ENCODE data around the gene UQCRH.

- TF ChIP-seq ELF4 (CRISPR knock-in tag; IDR thresholded peaks at IDR 0.05; ENCODE audit: borderline replicate concordance): no peak
- TF ChIP-seq SNAPC5 (CRISPR knock-in tag; IDR thresholded peaks at IDR 0.05; ENCODE audit: borderline replicate concordance): no peak
- no peak for TF ChIP-seq ARHGAP35 (CRISPR knock-in tag; IDR thresholded peaks at IDR 0.05; ENCODE audit: borderline replicate concordance)
Measured at GRCh38 chr1:46343705-46344104, 40.2 kb downstream of the UQCRH start.

All from HepG2 (cell line).